ENCODE results near the gene TENT5C.

The TENT5C gene

DNA sequence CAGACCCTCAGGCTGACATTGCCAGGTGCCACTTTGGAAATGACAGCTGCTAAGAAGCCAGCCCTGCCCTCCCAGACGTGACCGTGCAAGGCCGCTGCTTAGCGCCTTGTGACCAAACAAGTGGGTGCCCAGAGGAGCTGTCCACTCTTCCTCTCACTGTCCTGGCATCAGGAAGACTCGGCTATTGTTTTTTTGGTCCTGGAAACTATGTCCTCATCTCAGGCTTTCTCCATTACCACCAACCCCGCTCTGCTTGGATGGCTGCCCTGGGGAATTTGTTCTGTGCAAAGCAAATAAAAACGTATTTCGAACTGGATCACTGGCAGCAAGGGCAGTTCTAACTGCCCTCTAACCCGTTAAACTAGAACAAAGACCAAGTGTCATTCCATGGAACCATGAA, 13.7 kb upstream of the TENT5C start:
- no peak for DNase-seq (ENCODE audit: low read depth)

DNA sequence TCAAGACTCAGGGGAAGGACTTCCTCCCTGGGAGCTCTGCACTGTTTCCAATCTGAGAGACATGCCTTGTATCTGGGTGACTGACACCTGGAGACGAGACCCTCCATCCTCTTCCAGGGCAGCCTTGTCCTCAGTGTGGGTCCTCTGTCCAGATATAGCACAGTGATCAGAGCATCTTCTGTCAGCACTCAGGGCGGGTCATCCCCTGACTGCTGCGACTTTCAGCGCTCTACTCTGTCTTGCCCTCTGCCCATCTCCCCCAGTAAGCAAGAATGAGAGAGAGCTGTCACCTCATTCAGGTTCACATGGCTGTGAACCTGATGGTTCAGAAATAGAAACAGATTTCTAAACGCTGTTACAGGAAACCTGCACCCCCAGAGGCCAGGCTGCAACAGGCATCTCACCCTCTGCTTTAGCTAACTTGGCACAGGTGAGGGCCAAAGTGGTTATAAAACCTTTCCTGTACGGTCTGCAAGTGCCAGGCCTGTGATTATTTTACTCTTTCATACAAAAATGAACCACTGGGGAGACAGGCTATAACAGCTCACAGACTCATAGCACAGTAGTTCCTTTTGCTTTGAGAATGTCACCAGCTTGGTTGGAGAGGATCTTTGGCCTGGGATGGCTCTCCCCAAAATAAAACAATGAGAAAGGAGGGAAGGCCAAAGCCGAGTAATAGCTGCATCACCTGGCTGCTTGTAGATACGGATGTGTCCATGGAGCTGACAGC, 11.4 kb upstream of the TENT5C start:
- DNase-seq (ENCODE audit: low read depth) = no peak

DNA sequence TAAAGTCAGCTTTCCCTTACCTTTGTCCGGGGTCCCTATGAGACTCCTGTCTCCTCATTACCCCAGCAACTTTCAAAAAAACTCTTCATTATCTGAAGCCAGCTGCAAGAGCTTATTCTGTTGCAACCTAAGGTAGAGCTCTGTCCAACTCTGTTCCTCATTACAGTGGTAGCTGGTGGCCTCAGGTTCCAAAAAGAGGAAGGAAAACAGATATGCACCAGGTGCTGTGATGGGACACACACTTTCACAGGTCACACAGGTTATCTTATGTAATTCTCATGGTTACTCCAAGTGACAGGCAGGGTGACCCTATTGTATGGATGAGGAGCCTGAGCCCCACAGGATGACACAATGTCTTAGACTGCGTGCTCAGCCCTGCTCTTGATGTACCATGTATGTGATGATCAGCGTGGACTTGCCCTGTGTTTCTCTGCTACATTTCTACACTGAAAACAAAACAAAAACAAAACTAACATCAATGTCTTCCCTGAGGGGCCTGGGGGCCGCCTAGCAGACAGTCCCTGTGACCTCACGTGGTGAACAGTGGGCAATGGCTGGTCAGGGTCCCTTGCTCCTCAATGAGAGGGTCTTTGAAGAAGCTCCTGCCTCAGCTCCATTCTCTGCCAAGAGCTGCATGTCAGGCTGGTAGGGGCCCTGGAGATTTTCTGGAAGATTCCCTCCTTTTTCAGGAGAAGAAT, 9.7 kb upstream of the TENT5C start:
- DNase-seq (ENCODE audit: low read depth) = no peak

DNA sequence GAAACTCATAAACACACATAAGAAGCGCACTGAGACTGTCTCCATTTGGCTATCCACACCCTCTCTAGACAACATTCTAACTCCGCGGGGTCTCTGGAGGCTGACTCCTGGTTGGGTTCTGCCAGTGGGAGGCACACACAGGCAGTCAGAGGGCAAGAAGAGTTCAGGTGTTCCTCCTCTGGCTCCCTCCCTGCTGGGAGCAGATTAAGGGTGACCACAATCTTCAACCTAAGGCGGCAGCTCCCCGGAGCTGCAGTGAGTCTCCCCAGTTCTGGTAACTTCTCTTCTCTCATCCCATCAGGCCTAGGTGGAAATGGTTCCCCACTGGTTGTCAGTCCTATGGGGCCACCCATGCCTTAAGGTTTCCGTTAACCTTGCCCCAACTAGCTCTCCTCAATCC, 7.4 kb upstream of the TENT5C start:
- no peak for DNase-seq (ENCODE audit: low read depth)

- DNase-seq (ENCODE audit: low read depth) = no peak
Measured at GRCh38 chr1:117599286-117600221, 6.3 kb upstream of the TENT5C start.

- DNase-seq (ENCODE audit: low read depth) = no peak
Measured at GRCh38 chr1:117600325-117600943, 5.4 kb upstream of the TENT5C start.

GRCh38 chr1:117600966-117601365, 4.9 kb upstream of the TENT5C start:
- DNase-seq (ENCODE audit: low read depth) = no peak

DNA sequence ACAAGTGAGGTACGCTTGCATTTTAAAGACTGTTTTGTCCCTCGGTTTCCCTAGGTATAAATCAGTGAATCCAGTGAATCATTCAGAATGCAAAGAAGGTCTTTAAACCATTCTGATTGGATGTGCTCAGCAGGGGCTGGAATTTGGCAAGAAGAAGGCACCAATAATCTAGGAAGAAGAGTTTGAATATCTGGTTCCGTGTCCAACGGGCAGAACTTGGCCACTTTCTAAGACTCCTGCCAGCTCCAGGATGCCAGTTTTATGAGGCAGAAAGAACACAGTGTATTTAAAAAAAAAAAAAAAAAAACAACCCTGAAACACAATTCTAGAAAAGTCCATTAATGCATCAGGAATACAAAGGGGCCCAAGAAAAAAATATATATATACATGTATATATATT, 3.0 kb upstream of the TENT5C start:
- DNase-seq (ENCODE audit: low read depth) = no peak

DNA sequence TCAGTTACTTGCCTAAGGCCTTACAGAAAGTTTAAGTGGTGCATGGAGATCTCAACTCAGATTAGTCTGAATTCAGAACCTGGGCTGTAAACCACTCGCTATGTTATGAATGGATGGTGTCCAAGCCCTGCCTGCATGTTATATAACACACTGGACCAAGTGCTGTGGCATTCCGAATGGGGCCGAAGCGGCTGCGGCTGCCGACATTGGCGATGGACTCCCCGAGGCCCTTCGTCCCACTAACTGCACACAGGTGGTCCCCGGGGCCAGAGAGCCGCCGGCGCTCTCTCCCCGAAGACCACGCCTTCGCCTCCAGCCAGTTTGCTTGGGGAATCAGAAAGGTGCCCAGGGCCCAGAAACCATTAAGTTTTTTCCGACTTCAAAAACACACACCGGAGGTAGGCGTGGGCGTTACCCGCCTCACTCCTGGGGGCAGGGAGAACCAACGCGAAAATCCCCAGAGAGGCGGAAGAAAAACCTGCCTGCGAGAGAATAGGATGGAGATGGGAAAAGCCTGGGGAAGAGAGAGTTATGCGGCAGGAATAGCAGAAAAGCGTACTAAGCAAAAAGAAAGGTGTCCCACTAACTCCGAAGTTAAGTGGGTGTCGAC, 579 bp upstream of the TENT5C start:
- no peak for DNase-seq (ENCODE audit: low read depth)

DNA sequence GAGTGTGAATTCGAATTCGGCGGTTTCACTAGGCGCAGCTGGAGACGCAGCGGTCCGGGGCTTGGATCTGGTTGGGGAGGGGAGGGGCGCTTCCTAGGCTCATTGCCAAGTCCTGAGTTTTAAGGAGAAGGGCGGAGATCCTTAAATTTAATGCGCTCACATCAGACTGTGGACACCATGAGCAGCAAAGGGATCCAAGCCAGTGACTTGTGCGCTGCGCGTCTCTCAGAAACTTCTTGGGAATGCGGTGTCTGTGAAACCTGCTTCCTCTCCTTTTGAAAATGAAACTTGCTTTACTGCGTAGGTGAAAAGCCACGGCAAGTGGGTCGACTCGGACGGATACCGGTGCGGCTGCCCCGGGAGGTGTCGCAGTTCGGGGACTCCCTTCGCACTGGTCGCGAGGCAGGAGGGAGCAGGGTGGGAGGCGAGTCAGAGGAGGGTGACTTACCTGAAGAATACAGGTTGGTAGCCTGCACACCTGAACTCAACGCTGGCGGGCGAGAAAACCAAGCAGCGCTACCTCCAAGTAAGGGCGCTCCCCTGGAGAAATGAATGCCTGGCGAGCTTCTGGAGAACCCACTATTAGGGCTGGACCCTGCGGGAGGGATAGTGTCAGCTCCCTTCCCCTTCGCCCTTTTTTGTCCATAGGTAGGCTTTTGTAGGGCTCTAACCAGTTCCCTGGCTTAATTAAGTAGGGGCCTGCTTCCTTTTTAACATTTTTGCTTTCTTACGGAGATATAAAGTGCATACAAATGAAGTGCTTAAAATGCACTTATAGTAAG, 992 bp downstream of the TENT5C start:
- peak; percentile 38 for DNase-seq (ENCODE audit: low read depth)

DNA sequence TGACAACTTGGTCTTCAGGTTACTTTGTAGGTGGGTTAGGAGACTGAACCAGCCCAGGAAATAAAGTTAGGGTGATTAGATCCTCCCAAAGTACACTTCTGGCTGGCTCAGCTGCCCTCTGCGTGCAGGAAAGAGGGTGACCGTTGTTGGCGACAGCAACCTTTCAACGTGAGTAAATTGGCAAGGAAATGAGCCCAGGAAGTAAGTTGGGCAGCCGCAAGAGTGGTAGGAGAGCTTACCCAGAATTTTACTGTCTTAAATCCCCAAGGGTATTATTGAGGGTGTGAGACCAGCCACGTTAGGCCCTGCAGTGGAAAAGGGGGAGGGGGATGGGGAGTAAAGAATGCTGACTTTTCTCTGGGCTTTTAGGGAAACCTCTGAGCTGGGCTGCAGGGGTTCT, 1.6 kb downstream of the TENT5C start:
- no peak for DNase-seq (ENCODE audit: low read depth)

- no peak for DNase-seq (ENCODE audit: low read depth)
Measured at GRCh38 chr1:117608115-117608615, 2.3 kb downstream of the TENT5C start.

- no peak for DNase-seq (ENCODE audit: low read depth)
Measured at GRCh38 chr1:117608758-117609157, 2.9 kb downstream of the TENT5C start.

GRCh38 chr1:117609471-117609911, 3.6 kb downstream of the TENT5C start:
- no peak for DNase-seq (ENCODE audit: low read depth)

GRCh38 chr1:117610036-117610435, 4.2 kb downstream of the TENT5C start:
- DNase-seq (ENCODE audit: low read depth) = no peak

DNA sequence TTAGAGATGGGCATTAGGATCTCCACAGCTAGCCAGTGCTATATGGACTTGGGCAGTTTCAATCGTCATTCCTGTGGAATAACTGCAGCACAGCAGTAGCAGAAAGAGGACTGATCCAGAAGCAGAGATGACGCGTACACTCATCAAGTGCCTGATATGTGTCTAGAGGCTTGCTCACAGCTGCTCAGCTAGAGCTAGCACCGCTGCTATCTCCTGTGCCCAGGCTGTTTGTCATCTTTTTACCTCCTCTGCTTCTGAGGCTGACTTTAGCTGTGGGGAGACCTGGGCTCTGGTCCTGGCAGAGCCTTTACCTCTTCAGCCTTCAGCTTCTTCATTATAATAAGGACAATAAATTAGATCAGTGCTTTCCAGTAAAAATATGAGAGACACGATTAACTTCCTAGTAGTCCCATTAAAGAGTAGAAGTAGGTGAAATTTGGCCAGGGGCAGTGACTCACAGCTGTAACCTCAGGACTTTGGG, 5.3 kb downstream of the TENT5C start:
- no peak for DNase-seq (ENCODE audit: low read depth)

DNA sequence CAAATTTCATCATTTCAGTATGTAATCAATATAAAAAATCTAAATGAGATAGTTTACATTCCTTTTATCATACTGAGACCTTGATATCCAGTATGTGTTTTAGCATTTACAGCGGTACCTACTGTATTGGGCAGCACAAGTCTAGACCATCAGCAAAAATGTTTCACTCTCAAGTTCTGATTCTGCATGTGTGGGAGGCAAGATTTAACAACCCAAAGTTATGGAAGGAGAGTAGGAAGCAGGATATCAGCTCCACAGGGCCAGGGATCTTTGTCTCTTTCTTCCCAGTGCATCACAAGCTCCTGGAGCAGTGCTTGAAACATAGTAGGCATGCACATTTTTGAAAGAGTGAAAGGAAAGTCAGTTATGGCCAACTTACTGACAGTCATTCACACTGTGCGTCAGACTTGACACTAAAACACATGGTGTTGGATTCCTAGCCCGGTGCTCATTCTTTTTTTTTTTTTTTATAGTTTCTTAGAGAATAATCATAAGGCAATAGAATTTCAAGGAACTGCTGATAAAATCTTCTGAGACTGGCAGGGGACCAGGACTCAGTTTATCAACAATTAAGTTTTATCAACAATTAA, 6.1 kb downstream of the TENT5C start:
- DNase-seq (ENCODE audit: low read depth) = no peak

- DNase-seq (ENCODE audit: low read depth) = no peak
Measured at GRCh38 chr1:117612517-117613248, 6.8 kb downstream of the TENT5C start.

- DNase-seq (ENCODE audit: low read depth) = no peak
Measured at GRCh38 chr1:117613249-117613968, 7.6 kb downstream of the TENT5C start.
